ENCODE data around the gene ALK. TPM values are rescaled to one million over a fixed set of nuclear protein-coding genes. Genes with fewer than 3 reads are reported as not detected.

The ALK gene
- total and polyA plus RNA-seq, 2 donors (not counting 1 experiment from before 2014, with no cell fraction given) = under 0.01 to 0.02 TPM

- Histone ChIP-seq H3K4me3 (replicated peaks in 1 of 4; ENCODE audit: control extremely low read depth in 1 of 4, insufficient read depth in 1 of 4, low read depth in 3 of 4, low read length in 4 of 4) (no peak overlapping the region), H4K20me1 (ENCODE audit: control insufficient read depth, extremely low read depth, insufficient read depth, low read length) (no peaks in the 10 kb centered on the region), H2AFZ (ENCODE audit: low read length) (no peak overlapping the region), H3K9me3 (ENCODE audit: control insufficient read depth, insufficient read depth, low read depth, low read length) (no peaks in the 10 kb centered on the region), H3K27me3 (ENCODE audit: control insufficient read depth, insufficient read depth, low read length) (no peaks in the 10 kb centered on the region), H3K9ac (ENCODE audit: insufficient read depth, low read length) (no peak overlapping the region), H3K36me3 (ENCODE audit: control insufficient read depth, insufficient read depth, low read length) (no peaks in the 10 kb centered on the region), H3K79me2 (ENCODE audit: control insufficient read depth, insufficient read depth, low read length) (no peaks in the 10 kb centered on the region), H3K4me1 (ENCODE audit: control insufficient read depth, extremely low read depth, insufficient read depth, low read length) (peaks cover 2% of the 10 kb centered on the region), H3K27ac (ENCODE audit: insufficient read depth, low read length) (no peak overlapping the region), H3K4me2 (ENCODE audit: extremely low read depth, insufficient read depth, low read length) (no peak overlapping the region)
- TF ChIP-seq, protein P1, sequence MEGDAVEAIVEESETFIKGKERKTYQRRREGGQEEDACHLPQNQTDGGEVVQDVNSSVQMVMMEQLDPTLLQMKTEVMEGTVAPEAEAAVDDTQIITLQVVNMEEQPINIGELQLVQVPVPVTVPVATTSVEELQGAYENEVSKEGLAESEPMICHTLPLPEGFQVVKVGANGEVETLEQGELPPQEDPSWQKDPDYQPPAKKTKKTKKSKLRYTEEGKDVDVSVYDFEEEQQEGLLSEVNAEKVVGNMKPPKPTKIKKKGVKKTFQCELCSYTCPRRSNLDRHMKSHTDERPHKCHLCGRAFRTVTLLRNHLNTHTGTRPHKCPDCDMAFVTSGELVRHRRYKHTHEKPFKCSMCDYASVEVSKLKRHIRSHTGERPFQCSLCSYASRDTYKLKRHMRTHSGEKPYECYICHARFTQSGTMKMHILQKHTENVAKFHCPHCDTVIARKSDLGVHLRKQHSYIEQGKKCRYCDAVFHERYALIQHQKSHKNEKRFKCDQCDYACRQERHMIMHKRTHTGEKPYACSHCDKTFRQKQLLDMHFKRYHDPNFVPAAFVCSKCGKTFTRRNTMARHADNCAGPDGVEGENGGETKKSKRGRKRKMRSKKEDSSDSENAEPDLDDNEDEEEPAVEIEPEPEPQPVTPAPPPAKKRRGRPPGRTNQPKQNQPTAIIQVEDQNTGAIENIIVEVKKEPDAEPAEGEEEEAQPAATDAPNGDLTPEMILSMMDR (conservative IDR thresholded peaks at IDR 0.05 in 1 of 2, IDR thresholded peaks at IDR 0.05 in 1 of 2; ENCODE audit: low read depth in 1 of 2, low read length in 2 of 2) = no peak
- no peak for TF ChIP-seq EZH2 (IDR thresholded peaks at IDR 0.05; ENCODE audit: low read length, missing control alignments)
- peak; percentile 30 to 66 for DNase-seq (ENCODE audit: low read depth in 2 of 2)
Observed at GRCh38 chr2:29487967-29488555, 433.3 kb downstream of the ALK start.

GRCh38 chr2:29485631-29486030, 435.8 kb downstream of the ALK start:
- Histone ChIP-seq H3K27ac (ENCODE audit: insufficient read depth, low read length) (no peak overlapping the region), H3K9ac (ENCODE audit: insufficient read depth, low read length) (no peak overlapping the region), H2AFZ (ENCODE audit: low read length) (no peak overlapping the region), H3K4me3 (replicated peaks in 1 of 4; ENCODE audit: control extremely low read depth in 1 of 4, insufficient read depth in 1 of 4, low read depth in 3 of 4, low read length in 4 of 4) (no peak overlapping the region), H4K20me1 (ENCODE audit: control insufficient read depth, extremely low read depth, insufficient read depth, low read length) (no peaks in the 10 kb centered on the region), H3K9me3 (ENCODE audit: control insufficient read depth, insufficient read depth, low read depth, low read length) (no peaks in the 10 kb centered on the region), H3K4me2 (ENCODE audit: extremely low read depth, insufficient read depth, low read length) (no peak overlapping the region), H3K36me3 (ENCODE audit: control insufficient read depth, insufficient read depth, low read length) (no peaks in the 10 kb centered on the region), H3K27me3 (ENCODE audit: control insufficient read depth, insufficient read depth, low read length) (no peaks in the 10 kb centered on the region), H3K4me1 (ENCODE audit: control insufficient read depth, extremely low read depth, insufficient read depth, low read length) (peaks cover 2% of the 10 kb centered on the region), H3K79me2 (ENCODE audit: control insufficient read depth, insufficient read depth, low read length) (no peaks in the 10 kb centered on the region)
- TF ChIP-seq EZH2 (IDR thresholded peaks at IDR 0.05; ENCODE audit: low read length, missing control alignments) = no peak
- TF ChIP-seq, protein P1 (conservative IDR thresholded peaks at IDR 0.05 in 1 of 2, IDR thresholded peaks at IDR 0.05 in 1 of 2; ENCODE audit: low read depth in 1 of 2, low read length in 2 of 2) = no peak
- peak in 1 of 2 donors; percentile 29 for DNase-seq (ENCODE audit: low read depth in 2 of 2)

DNA sequence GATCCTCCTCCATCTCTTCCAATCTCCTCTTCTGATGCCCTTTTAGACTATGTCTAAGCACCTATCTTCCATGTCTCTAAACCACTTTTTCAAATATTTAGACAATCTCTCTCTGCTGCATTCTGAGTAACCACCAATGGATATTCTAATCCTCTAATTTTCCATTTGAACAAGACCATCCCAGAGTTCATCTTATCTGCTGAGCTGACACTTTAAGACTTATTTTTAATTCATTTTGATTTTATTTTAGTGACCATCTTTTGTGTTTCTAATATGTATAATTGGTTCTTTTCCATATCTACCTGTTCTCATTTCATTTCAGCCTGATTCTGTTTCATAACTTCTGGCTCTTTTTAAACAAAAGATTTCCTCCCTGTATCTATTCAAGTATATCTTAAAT, 436.3 kb downstream of the ALK start:
- Histone ChIP-seq H3K36me3 (ENCODE audit: control insufficient read depth, insufficient read depth, low read length) (no peaks in the 10 kb centered on the region), H3K9me3 (ENCODE audit: control insufficient read depth, insufficient read depth, low read depth, low read length) (no peaks in the 10 kb centered on the region), H4K20me1 (ENCODE audit: control insufficient read depth, extremely low read depth, insufficient read depth, low read length) (no peaks in the 10 kb centered on the region), H3K27me3 (ENCODE audit: control insufficient read depth, insufficient read depth, low read length) (no peaks in the 10 kb centered on the region), H3K9ac (ENCODE audit: insufficient read depth, low read length) (no peak overlapping the region), H3K4me3 (replicated peaks in 1 of 4; ENCODE audit: control extremely low read depth in 1 of 4, insufficient read depth in 1 of 4, low read depth in 3 of 4, low read length in 4 of 4) (no peak overlapping the region), H3K4me1 (ENCODE audit: control insufficient read depth, extremely low read depth, insufficient read depth, low read length) (peaks cover 2% of the 10 kb centered on the region), H2AFZ (ENCODE audit: low read length) (no peak overlapping the region), H3K27ac (ENCODE audit: insufficient read depth, low read length) (no peak overlapping the region), H3K79me2 (ENCODE audit: control insufficient read depth, insufficient read depth, low read length) (no peaks in the 10 kb centered on the region), H3K4me2 (ENCODE audit: extremely low read depth, insufficient read depth, low read length) (no peak overlapping the region)
- no peak for DNase-seq (ENCODE audit: low read depth in 2 of 2)
- TF ChIP-seq, protein P1 (conservative IDR thresholded peaks at IDR 0.05 in 1 of 2, IDR thresholded peaks at IDR 0.05 in 1 of 2; ENCODE audit: low read depth in 1 of 2, low read length in 2 of 2) = no peak
- no peak for TF ChIP-seq EZH2 (IDR thresholded peaks at IDR 0.05; ENCODE audit: low read length, missing control alignments)
